ENCODE measurements around the gene ABCB6. TPM values are rescaled to one million over a fixed set of nuclear protein-coding genes. Genes with fewer than 3 reads are reported as not detected.

The ABCB6 gene
- total RNA-seq, 1 donor from 2014 or later: 11.4 TPM

- Mint-ChIP-seq H3K9me3 (ENCODE audit: unreplicated experiment) (no peaks in the 10 kb centered on the region), H3K27ac (ENCODE audit: unreplicated experiment) (peak overlapping the region; percentile 57), H3K4me1 (ENCODE audit: unreplicated experiment) (peaks cover 28% of the 10 kb centered on the region), H3K36me3 (ENCODE audit: low read depth, unreplicated experiment) (peaks cover 37% of the 10 kb centered on the region), H3K27me3 (ENCODE audit: unreplicated experiment) (peaks cover 15% of the 10 kb centered on the region), H3K4me3 (ENCODE audit: unreplicated experiment) (peak overlapping the region; percentile 77)
- TF ChIP-seq CTCF (IDR thresholded peaks at IDR 0.05; ENCODE audit: unreplicated experiment): no peak
- DNase-seq (ENCODE audit: low spot score): peak; percentile 18
Observed at GRCh38 chr2:219182331-219183150, 36.2 kb downstream of the ABCB6 start.

- no peak overlapping the region for H3K4me3 Mint-ChIP-seq (ENCODE audit: unreplicated experiment)
- peaks cover 17% of the 10 kb centered on the region for H3K27me3 Mint-ChIP-seq (ENCODE audit: unreplicated experiment)
- H3K4me1 Mint-ChIP-seq (ENCODE audit: unreplicated experiment): peaks cover 29% of the 10 kb centered on the region
- DNase-seq (ENCODE audit: low spot score): no peak
- H3K36me3 Mint-ChIP-seq (ENCODE audit: low read depth, unreplicated experiment): peaks cover 41% of the 10 kb centered on the region
- H3K27ac Mint-ChIP-seq (ENCODE audit: unreplicated experiment): peak overlapping the region; percentile 65
- H3K9me3 Mint-ChIP-seq (ENCODE audit: unreplicated experiment): no peaks in the 10 kb centered on the region
- no peak for TF ChIP-seq CTCF (IDR thresholded peaks at IDR 0.05; ENCODE audit: unreplicated experiment)
Observed at GRCh38 chr2:219181531-219181930, 37.2 kb downstream of the ABCB6 start.

- Mint-ChIP-seq H3K27ac (ENCODE audit: unreplicated experiment) (peak overlapping the region; percentile 65), H3K9me3 (ENCODE audit: unreplicated experiment) (no peaks in the 10 kb centered on the region), H3K4me3 (ENCODE audit: unreplicated experiment) (no peak overlapping the region), H3K27me3 (ENCODE audit: unreplicated experiment) (peaks cover 18% of the 10 kb centered on the region), H3K4me1 (ENCODE audit: unreplicated experiment) (peaks cover 30% of the 10 kb centered on the region), H3K36me3 (ENCODE audit: low read depth, unreplicated experiment) (peaks cover 42% of the 10 kb centered on the region)
- TF ChIP-seq CTCF (IDR thresholded peaks at IDR 0.05; ENCODE audit: unreplicated experiment): no peak
- no peak for DNase-seq (ENCODE audit: low spot score)
Observed at GRCh38 chr2:219180961-219181360, 37.8 kb downstream of the ABCB6 start.

- Mint-ChIP-seq H3K27me3 (ENCODE audit: unreplicated experiment) (peaks cover 19% of the 10 kb centered on the region), H3K9me3 (ENCODE audit: unreplicated experiment) (no peaks in the 10 kb centered on the region), H3K4me1 (ENCODE audit: unreplicated experiment) (peaks cover 41% of the 10 kb centered on the region), H3K4me3 (ENCODE audit: unreplicated experiment) (peak overlapping the region; percentile 94), H3K27ac (ENCODE audit: unreplicated experiment) (peak overlapping the region; percentile 87), H3K36me3 (ENCODE audit: low read depth, unreplicated experiment) (peaks cover 49% of the 10 kb centered on the region)
- TF ChIP-seq CTCF (IDR thresholded peaks at IDR 0.05; ENCODE audit: unreplicated experiment): no peak
- DNase-seq (ENCODE audit: low spot score): no peak
Observed at GRCh38 chr2:219179601-219180465, 38.9 kb downstream of the ABCB6 start.
